Posterior vena cava (tissue), 2 donors: ENCODE results near the gene MED26. TPM values are rescaled to one million over a fixed set of nuclear protein-coding genes. Genes with fewer than 3 reads are reported as not detected.

Experiments
- DNase-seq: peaks from one replicate; pipeline ENCODE4 v3.0.0-alpha.2; 2020; ENCODE audit warnings: low spot score
- intact Hi-C, 2 donors: fragments of 100-400 bp; cut with DNase I; formaldehyde crosslinking; loops; one replicate each; pipeline versions ENCODE4 v1.14.1 to v1.14.2; 2022 to 2023
- total RNA-seq, 2 donors: library from RNA; stranded (reverse); fragmentation: NEBNext Ultra II Directional; extraction: Animal tissue kit (Norgen Biotek cat#: 25700); gene quantifications; one replicate each; pipeline ENCODE4 v1.2.1, GENCODE V29; 2021
- donor health status: DM: yes; HTN: yes; CAD: no.
- donor health status: DM: yes; HTN: yes; CAD: no.

The MED26 gene
- total RNA-seq, 2 donors from 2014 or later: 5.9 to 6.1 TPM

- intact Hi-C loops: no loop called here
- no peak for DNase-seq
Measured at GRCh38 chr19:16598848-16599247, 29.2 kb downstream of the MED26 start.

DNA sequence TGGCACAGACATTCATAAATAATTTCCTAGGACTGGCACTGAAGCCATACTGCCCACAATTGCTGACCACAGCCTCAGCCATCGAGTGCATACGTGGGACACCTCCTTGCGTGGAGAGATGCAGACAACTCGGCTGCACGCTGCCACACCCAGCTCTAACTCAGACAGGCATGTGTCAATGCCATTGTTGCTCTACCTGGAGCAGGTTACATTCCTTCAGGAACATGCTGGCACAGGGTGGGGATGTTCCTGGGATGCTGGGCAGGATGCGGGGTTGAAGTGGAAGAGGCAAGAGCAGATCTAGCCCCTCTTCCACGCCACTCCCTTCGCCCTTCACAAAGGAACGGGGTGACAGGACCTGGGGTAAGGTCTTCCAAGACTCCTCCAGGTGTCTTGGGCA lies 31.6 kb downstream of the MED26 start:
- intact Hi-C loops: no loop called here
- DNase-seq: no peak

GRCh38 chr19:16595097-16595496 lies 32.9 kb downstream of the MED26 start:
- intact Hi-C loops: no loop called here
- DNase-seq: no peak

- intact Hi-C loops: no loop called here
- no peak for DNase-seq
Measured at GRCh38 chr19:16594681-16595091, 33.3 kb downstream of the MED26 start.

- DNase-seq: no peak
- intact Hi-C loops: no loop called here
Measured at GRCh38 chr19:16594131-16594586, 33.8 kb downstream of the MED26 start.

GRCh38 chr19:16593181-16593580 lies 34.8 kb downstream of the MED26 start:
- intact Hi-C loops: no loop called here
- DNase-seq: no peak

- intact Hi-C loops: no loop called here
- DNase-seq: no peak
Measured at GRCh38 chr19:16591803-16592556, 36.0 kb downstream of the MED26 start.

- intact Hi-C loops: no loop called here
- no peak for DNase-seq
Measured at GRCh38 chr19:16590876-16591802, 36.9 kb downstream of the MED26 start.

GRCh38 chr19:16589917-16590316 lies 38.1 kb downstream of the MED26 start:
- intact Hi-C loops: no loop called here
- no peak for DNase-seq

DNA sequence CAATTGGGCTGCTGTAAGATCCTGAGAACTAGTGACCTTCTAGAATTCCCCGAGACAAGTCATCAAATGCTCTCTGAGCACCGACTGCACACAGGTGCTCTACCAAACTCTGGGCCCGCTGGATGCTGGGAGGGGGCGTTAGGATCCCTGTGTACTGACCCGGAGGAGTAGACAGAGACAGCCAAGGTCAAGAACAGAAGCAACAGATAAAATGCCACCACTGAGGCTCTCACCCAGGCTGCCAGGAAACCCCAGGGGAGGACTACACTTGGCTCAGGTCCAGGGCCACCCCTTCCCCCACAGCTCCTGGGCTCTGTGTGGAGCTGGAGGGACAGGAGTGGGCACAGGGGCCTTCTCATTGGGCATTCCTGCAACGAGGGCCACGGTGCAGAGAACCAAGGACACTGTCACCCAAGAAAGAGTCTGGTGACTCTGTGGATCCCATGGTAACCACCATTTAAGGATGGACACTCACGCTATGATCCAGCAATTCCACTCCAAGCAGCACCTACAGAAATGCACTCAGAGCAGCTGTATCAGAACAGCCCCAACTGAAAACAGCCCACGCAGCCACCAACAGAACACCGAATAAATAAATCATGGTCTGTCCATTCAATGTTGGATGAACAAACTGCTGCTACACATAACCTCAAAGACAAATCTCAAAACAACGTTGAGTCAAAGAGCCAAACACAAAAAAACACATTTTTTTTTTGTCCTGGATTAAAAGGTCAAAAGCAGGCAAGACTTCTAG lies 39.0 kb downstream of the MED26 start:
- no peak for DNase-seq
- intact Hi-C loops: no loop called here

GRCh38 chr19:16587833-16588823 lies 39.9 kb downstream of the MED26 start:
- DNase-seq: no peak
- intact Hi-C loops: no loop called here

GRCh38 chr19:16586991-16587832 lies 40.8 kb downstream of the MED26 start:
- intact Hi-C loops: no loop called here
- no peak for DNase-seq

- intact Hi-C loops: no loop called here
- DNase-seq: no peak
Measured at GRCh38 chr19:16586477-16586871, 41.5 kb downstream of the MED26 start.

- intact Hi-C loops: no loop called here
- DNase-seq: no peak
Measured at GRCh38 chr19:16585808-16586476, 42.1 kb downstream of the MED26 start.

DNA sequence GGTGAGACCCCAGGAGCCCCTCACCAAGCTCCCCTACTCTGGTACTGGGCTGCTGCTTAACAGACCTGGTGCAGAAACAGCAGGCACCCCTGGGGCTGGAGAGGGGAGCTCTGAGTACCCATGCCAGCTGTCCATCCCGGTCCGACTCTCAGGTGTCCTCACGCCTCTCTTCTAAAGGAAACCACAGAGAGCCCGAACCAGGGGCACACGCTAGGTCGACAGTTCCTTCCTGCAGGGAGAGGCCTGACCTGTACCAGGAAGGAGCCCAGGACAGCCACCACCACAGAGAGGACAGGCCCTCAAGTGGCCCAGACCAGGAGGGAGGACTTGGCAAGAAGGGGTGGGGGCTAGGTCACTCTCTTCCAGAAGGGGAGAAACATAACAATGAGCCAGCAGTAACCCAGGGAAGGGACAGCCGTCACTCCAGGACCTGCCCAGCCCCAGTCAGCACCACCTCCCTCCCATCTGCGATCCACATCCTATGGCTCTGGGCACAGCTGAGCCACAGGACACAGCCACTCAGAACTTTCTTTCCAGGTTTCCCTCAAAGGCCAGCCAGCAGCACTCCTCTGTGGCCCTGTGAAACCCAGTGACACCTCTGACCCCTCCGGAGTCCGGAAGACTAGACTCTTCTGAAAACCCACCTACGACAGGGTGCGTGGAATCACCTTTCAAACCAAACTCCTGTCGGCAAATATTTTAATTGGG lies 42.8 kb downstream of the MED26 start:
- DNase-seq: no peak
- intact Hi-C loops: no loop called here

DNA sequence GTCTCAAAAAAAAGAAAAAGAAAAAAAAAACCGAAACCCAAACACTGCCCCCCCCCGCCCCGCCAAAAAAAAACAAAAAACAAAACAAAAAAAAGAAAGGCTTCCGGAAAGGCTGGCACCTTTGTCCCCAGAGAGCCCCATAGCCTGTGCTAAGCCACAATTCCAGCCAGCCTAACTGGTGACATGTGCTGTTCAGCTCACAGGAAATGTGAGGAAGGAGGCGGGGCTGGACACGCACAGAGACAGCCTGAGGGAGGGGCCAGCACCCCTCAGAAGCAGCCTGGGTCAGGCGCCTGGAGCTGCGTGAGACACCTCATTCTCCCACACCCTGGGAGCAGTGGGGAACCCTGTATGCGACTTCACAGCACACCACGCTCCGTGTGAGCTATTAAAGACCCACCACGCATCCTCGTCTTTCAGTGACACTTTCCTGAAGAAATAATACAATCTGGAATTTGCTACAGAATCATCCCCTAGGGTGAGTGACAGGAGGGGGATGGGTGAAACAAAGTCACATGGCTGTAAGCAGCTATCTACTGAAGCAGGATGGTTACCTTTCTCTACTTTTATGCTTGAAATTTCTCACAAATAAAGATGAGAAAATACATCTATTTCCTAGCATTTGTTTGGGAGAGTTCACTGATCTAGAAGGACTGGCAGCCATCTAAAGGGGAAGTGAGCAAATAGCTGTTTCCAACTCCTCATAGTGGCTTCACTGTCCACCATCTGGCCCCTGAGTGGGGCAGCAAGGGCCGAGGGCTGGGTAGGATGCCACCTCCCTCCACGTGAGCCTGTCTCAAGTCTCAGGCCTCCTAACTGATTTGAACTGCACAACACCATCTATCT lies 43.5 kb downstream of the MED26 start:
- intact Hi-C loops: no loop called here
- peak; percentile 92 for DNase-seq
